ENCODE results near the gene CPSF2.
"Not testable (repeated sequence)": the region's sequence is repeated elsewhere in the genome, so short reads cannot be mapped to it uniquely, and the experiment has no call there.

CPSF2 gene

GRCh38 chr14:92154283-92154942 is 32.6 kb downstream of the CPSF2 start:
- no peak for DNase-seq (ENCODE audit: low read depth in 1 of 2, low spot score in 1 of 2)

DNA sequence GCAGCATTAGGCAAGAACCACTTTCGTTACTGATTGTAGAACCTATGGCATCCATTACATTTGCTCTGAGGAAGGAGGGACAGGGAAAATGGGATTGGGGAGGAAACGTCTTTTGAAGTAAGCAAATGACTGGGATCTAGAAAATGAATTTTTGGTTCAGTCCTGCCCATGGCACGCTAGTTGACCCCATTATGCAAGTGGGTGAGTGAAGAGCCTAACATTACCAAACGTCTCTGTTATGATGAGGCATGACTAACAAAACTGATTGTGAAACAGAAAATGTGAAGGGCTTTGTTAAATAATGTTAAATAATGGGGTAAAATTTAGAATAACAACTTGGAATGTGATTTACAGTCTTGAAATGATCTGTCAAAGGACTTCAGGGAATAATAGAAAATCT is 38.9 kb downstream of the CPSF2 start:
- DNase-seq (ENCODE audit: low read depth in 1 of 2, low spot score in 1 of 2): no peak

GRCh38 chr14:92161521-92161920 is 39.8 kb downstream of the CPSF2 start:
- no peak for DNase-seq (ENCODE audit: low read depth in 1 of 2, low spot score in 1 of 2)

DNA sequence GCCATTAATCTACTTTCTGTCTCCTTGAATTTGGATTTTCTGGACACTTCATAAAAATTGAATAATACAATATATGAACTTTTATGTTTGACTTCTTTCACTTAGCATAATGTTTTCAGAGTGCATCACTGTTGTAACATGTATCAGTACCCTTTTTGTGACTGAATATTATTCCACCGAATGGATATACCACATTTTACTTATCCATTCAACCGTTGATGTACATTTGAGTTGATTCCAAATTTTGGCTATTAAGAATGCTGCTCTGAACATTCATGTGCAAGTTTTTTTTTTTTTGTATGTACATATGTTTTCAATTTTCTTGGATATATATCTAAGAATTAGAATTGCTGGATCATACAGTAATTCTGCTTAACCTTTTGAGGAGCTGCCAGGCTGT is 43.2 kb downstream of the CPSF2 start:
- DNase-seq (ENCODE audit: low read depth in 1 of 2, low spot score in 1 of 2): no peak

DNA sequence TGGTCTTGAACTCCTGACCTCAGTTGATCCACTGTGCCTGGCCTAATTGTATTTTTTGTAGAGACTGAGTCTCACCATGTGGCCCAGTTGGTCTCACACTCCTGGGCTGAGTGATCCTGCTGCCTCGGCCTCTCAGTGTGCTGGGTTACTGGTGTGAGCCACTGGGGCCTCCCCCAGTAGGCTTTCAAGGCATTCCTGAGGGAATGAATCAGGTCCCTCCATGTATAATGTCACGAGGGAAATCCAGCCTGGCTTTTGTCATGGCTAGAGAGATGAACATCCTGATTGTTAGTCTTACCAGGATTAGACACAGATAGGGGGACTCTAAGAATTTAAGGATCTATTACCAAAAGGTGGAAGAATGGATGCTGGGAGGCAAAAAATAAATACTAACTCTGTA is 51.9 kb downstream of the CPSF2 start:
- DNase-seq (ENCODE audit: low read depth in 1 of 2, low spot score in 1 of 2): no peak

DNA sequence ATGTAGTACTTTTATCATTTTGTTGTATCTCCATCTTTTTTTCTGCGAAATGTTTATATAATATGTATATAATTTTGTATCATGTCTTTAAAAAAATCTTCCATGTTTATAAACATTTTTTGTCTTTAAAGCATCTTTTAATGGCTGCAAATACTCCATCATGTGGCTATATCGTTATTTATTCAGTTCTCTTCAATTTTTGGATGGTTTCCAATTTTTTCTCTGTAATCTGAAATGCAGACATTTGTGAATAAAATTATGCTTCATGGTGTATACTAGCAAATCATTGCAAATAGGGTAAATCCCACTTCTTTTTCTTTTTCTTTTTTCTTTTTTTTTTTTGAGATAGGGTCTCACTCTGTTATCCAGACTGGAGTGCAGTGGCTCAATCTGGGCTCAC is 54.0 kb downstream of the CPSF2 start:
- no peak for DNase-seq (ENCODE audit: low read depth in 1 of 2, low spot score in 1 of 2)

GRCh38 chr14:92176476-92176875 is 54.7 kb downstream of the CPSF2 start:
- DNase-seq (ENCODE audit: low read depth in 1 of 2, low spot score in 1 of 2): no peak

GRCh38 chr14:92179178-92179577 is 57.4 kb downstream of the CPSF2 start:
- DNase-seq (ENCODE audit: low read depth in 1 of 2, low spot score in 1 of 2): not testable (repeated sequence)

DNA sequence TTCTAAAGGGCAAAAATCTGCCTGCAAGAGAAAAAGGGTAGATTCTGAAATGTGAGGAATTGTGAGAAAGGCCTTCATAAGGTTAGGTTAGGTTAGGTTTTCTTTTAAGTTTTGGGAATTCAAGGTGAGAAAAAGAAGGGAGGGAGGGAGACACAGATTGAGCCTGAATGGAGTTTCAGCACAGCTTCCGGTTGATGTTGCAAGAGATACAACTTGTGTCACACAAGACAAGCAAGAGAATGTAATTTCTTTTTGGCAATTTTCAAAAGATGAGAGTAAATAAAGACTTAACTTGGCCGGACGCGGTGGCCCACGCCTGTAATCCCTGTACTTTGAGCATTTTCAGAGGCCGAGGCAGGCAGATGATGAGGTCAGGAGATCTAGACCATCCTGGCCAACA is 63.8 kb downstream of the CPSF2 start:
- no peak for DNase-seq (ENCODE audit: low read depth in 1 of 2, low spot score in 1 of 2)

GRCh38 chr14:92187616-92188015 is 65.8 kb downstream of the CPSF2 start:
- DNase-seq (ENCODE audit: low read depth in 1 of 2, low spot score in 1 of 2): not testable (repeated sequence)

GRCh38 chr14:92190768-92191167 is 69.0 kb downstream of the CPSF2 start:
- DNase-seq (ENCODE audit: low read depth in 1 of 2, low spot score in 1 of 2): no peak

DNA sequence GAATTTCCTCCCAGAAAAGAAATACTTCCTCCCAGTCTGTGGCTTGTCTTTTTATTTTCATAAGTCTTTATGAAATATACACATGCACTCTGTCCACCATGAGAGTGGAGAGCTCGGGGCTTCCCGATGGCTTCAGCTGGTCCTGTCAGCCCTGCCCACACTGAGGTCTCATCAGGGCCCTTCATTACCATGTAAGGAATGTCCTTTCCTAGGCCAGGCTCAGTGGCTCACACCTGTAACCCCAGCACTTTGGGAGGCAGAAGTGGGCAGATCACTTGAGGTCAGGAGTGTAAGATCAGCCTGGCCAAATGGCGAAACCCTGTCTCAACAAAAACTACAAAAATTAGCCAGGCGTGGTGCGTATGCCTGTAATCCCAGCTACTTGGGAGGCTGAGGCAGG is 77.0 kb downstream of the CPSF2 start:
- no peak for DNase-seq (ENCODE audit: low read depth in 1 of 2, low spot score in 1 of 2)

- DNase-seq (ENCODE audit: low read depth in 1 of 2, low spot score in 1 of 2): no peak
Observed at GRCh38 chr14:92199763-92200162, 78.0 kb downstream of the CPSF2 start.

- no peak for DNase-seq (ENCODE audit: low read depth in 1 of 2, low spot score in 1 of 2)
Observed at GRCh38 chr14:92203116-92203515, 81.3 kb downstream of the CPSF2 start.

- DNase-seq (ENCODE audit: low read depth in 1 of 2, low spot score in 1 of 2): no peak
Observed at GRCh38 chr14:92204792-92205191, 83.0 kb downstream of the CPSF2 start.

- no peak for DNase-seq (ENCODE audit: low read depth in 1 of 2, low spot score in 1 of 2)
Observed at GRCh38 chr14:92207012-92207927, 85.5 kb downstream of the CPSF2 start.

GRCh38 chr14:92207928-92208265 is 86.1 kb downstream of the CPSF2 start:
- no peak for DNase-seq (ENCODE audit: low read depth in 1 of 2, low spot score in 1 of 2)

- DNase-seq (ENCODE audit: low read depth in 1 of 2, low spot score in 1 of 2): no peak
Observed at GRCh38 chr14:92209141-92209540, 87.4 kb downstream of the CPSF2 start.

- DNase-seq (ENCODE audit: low read depth in 1 of 2, low spot score in 1 of 2): not testable (repeated sequence)
Observed at GRCh38 chr14:92213125-92213524, 91.4 kb downstream of the CPSF2 start.

DNA sequence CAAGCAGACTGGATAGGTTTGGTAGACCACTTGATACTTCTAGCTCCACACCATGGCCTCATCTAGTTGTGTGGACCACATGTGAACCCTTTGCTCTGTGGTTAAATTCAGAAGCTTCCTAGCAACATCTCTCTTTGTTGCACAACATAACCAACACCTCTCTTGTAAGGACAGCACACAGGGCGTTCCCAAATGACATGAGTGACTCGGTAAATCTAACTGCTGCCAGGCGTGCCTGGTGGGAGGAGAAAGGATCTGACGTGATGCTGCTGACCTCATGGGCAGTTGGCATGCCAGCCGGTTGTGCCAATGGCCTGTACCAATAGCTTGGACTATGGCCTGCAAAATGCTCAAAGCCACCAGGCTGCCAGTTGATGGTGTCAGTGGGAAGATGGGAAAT is 93.8 kb downstream of the CPSF2 start:
- DNase-seq (ENCODE audit: low read depth in 1 of 2, low spot score in 1 of 2): no peak

- no peak for DNase-seq (ENCODE audit: low read depth in 1 of 2, low spot score in 1 of 2)
Observed at GRCh38 chr14:92217936-92218335, 96.2 kb downstream of the CPSF2 start.

All from activated T-helper 1 cell treated with anti-CD3 and anti-CD28 coated beads, Interleukin-2, amount 50 U/mL, for 16 hours (primary cell).